Measurements from ENCODE around the gene CENPA.

DNA sequence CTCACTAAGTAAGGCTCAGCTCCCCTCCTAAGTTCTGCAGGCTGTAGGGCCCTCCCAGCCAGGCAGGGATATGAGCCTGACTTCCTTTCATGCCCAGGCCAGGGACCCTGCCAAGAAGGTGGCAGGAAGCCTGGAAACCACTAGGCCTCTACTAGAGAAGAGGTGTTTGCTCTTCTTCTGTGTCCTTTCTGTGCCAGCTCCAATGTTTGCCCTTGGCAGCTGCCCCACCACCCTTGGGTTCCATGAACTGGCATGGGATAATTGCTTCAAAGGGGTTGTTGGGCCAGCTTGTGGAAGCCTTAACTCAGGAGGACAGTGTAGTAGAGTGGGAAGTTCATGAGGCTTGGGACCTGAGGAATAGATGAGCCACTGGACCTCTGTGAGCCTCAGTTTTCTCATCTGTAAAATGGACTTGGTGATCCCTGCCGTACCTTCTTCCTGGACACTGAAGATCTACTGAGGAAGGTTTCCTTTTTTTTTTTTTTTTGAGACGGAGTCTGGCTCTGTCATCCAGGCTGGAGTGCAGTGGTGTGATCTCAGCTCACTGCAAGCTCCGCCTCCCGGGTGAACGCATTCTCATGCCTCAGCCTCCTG, 17.9 kb upstream of the CENPA start:
- TF ChIP-seq POLR2A (IDR thresholded peaks at IDR 0.05; ENCODE audit: low read depth, low read length) (no peak), POLR2AphosphoS5 (IDR thresholded peaks at IDR 0.05; ENCODE audit: low read depth, low read length) (no peak), TAF1 (IDR thresholded peaks at IDR 0.05; ENCODE audit: low read depth, low read length) (no peak)
